ENCODE results near the gene RSRC1. TPM values are rescaled to one million over a fixed set of nuclear protein-coding genes. Genes with fewer than 3 reads are reported as not detected.

The RSRC1 gene
- total and polyA plus RNA-seq, 2 experiments from 2014 or later = 22.6 to 34.1 TPM

DNA sequence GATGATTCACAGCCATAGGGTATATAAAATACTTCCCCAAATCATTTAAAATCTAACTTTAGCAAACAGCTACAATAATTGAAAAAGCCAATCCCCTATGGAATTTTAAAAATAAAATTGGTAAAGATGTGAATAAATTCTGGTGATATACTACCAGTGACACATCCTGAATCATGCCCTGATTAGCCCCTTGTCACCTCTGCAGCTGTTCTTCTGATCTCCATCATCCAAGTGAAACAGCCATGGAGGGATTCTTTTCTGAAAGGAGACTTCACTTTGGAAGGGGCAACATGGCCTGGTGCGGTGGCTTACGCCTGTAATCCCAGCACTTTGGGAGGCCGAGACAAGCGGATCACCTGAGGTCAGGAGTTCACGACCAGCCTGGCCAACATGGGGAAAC is 345.5 kb downstream of the RSRC1 start:
- H3K9me2 ChIP-seq (replicated peaks; ENCODE audit: insufficient read depth) = no peaks in the 10 kb centered on the region
- no peak overlapping the region for H3K4me3 ChIP-seq
- H3K27ac ChIP-seq = no peak overlapping the region
- no peaks in the 10 kb centered on the region for H3K36me3 ChIP-seq (replicated peaks; ENCODE audit: insufficient read depth, low read depth)
- H3K4me1 ChIP-seq (ENCODE audit: insufficient read depth) = no peaks in the 10 kb centered on the region
- TF ChIP-seq EZH2phosphoT487 (IDR thresholded peaks at IDR 0.05; ENCODE audit: low read depth, severe bottlenecking, unreplicated experiment) (no peak), EZH2 (IDR thresholded peaks at IDR 0.05; ENCODE audit: borderline replicate concordance) (no peak)
- TF ChIP-seq, protein P1, sequence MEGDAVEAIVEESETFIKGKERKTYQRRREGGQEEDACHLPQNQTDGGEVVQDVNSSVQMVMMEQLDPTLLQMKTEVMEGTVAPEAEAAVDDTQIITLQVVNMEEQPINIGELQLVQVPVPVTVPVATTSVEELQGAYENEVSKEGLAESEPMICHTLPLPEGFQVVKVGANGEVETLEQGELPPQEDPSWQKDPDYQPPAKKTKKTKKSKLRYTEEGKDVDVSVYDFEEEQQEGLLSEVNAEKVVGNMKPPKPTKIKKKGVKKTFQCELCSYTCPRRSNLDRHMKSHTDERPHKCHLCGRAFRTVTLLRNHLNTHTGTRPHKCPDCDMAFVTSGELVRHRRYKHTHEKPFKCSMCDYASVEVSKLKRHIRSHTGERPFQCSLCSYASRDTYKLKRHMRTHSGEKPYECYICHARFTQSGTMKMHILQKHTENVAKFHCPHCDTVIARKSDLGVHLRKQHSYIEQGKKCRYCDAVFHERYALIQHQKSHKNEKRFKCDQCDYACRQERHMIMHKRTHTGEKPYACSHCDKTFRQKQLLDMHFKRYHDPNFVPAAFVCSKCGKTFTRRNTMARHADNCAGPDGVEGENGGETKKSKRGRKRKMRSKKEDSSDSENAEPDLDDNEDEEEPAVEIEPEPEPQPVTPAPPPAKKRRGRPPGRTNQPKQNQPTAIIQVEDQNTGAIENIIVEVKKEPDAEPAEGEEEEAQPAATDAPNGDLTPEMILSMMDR (IDR thresholded peaks at IDR 0.05; ENCODE audit: poor library complexity) = no peak
- H3K4me2 ChIP-seq = no peak overlapping the region
- no peaks in the 10 kb centered on the region for H3K27me3 ChIP-seq
- 98% methylated on average over 5 of the region's 5 CpGs for WGBS (ENCODE audit: low lambda C conversion rate, missing lambda C conversion rate)
- no peaks in the 10 kb centered on the region for H3K79me2 ChIP-seq
- H2AFZ ChIP-seq = no peak overlapping the region
- H3K9me3 ChIP-seq (ENCODE audit: low read depth) = no peaks in the 10 kb centered on the region
- no peaks in the 10 kb centered on the region for H4K20me1 ChIP-seq (ENCODE audit: insufficient read depth, poor library complexity, severe bottlenecking)
- no peak for DNase-seq (ENCODE audit: low spot score)

- Histone ChIP-seq H2AFZ (no peak overlapping the region), H3K27ac (no peak overlapping the region), H3K4me3 (no peak overlapping the region), H3K79me2 (no peaks in the 10 kb centered on the region), H3K36me3 (replicated peaks; ENCODE audit: insufficient read depth, low read depth) (no peaks in the 10 kb centered on the region), H3K9me2 (replicated peaks; ENCODE audit: insufficient read depth) (no peaks in the 10 kb centered on the region), H3K9me3 (ENCODE audit: low read depth) (no peaks in the 10 kb centered on the region), H4K20me1 (ENCODE audit: insufficient read depth, poor library complexity, severe bottlenecking) (no peaks in the 10 kb centered on the region), H3K4me1 (ENCODE audit: insufficient read depth) (no peaks in the 10 kb centered on the region), H3K4me2 (no peak overlapping the region), H3K27me3 (no peaks in the 10 kb centered on the region)
- WGBS (ENCODE audit: low lambda C conversion rate, missing lambda C conversion rate) = 72% methylated on average over 3 of the region's 3 CpGs
- TF ChIP-seq EZH2phosphoT487 (IDR thresholded peaks at IDR 0.05; ENCODE audit: low read depth, severe bottlenecking, unreplicated experiment) (no peak), EZH2 (IDR thresholded peaks at IDR 0.05; ENCODE audit: borderline replicate concordance) (no peak)
- TF ChIP-seq, protein P1 (IDR thresholded peaks at IDR 0.05; ENCODE audit: poor library complexity) = no peak
- no peak for DNase-seq (ENCODE audit: low spot score)
Observed at GRCh38 chr3:158456114-158456513, 346.2 kb downstream of the RSRC1 start.

DNA sequence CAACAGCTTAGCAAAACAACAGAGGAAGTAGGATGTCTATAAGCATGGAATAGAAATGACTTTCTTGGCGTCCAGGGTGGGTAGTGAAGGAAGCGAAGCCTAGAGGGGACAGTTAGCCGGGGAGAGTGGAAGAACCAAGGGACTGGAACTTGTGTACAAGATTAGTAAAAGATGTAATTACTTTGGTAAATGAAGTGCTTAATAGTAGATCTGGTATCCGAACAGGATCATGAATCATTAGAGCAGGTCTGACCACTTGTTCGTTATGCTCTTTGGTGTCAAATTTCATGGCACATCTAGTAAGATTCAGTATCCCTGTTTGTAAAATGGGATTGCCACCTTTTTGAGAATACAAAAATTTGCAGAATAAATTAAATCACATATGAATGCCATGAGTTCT is 348.6 kb downstream of the RSRC1 start:
- no peak overlapping the region for H3K27ac ChIP-seq
- DNase-seq (ENCODE audit: low spot score) = no peak
- H2AFZ ChIP-seq = no peak overlapping the region
- H3K4me3 ChIP-seq = no peak overlapping the region
- H4K20me1 ChIP-seq (ENCODE audit: insufficient read depth, poor library complexity, severe bottlenecking) = no peaks in the 10 kb centered on the region
- no peaks in the 10 kb centered on the region for H3K36me3 ChIP-seq (replicated peaks; ENCODE audit: insufficient read depth, low read depth)
- TF ChIP-seq, protein P1 (IDR thresholded peaks at IDR 0.05; ENCODE audit: poor library complexity) = no peak
- TF ChIP-seq EZH2 (IDR thresholded peaks at IDR 0.05; ENCODE audit: borderline replicate concordance) (no peak), EZH2phosphoT487 (IDR thresholded peaks at IDR 0.05; ENCODE audit: low read depth, severe bottlenecking, unreplicated experiment) (no peak)
- H3K9me3 ChIP-seq (ENCODE audit: low read depth) = no peaks in the 10 kb centered on the region
- H3K79me2 ChIP-seq = no peaks in the 10 kb centered on the region
- H3K27me3 ChIP-seq = no peaks in the 10 kb centered on the region
- H3K9me2 ChIP-seq (replicated peaks; ENCODE audit: insufficient read depth) = no peaks in the 10 kb centered on the region
- H3K4me1 ChIP-seq (ENCODE audit: insufficient read depth) = no peaks in the 10 kb centered on the region
- H3K4me2 ChIP-seq = no peak overlapping the region
- WGBS (ENCODE audit: low lambda C conversion rate, missing lambda C conversion rate) = 88% methylated on average over 5 of the region's 5 CpGs

GRCh38 chr3:158460926-158461325 is 351.0 kb downstream of the RSRC1 start:
- WGBS (ENCODE audit: low lambda C conversion rate, missing lambda C conversion rate) = 52% methylated on average over 1 of the region's 1 CpG
- H4K20me1 ChIP-seq (ENCODE audit: insufficient read depth, poor library complexity, severe bottlenecking) = no peaks in the 10 kb centered on the region

More at GRCh38 chr3:158460926-158461325, 351.0 kb downstream of the RSRC1 start:
- Histone ChIP-seq H2AFZ (no peak overlapping the region), H3K4me1 (ENCODE audit: insufficient read depth) (no peaks in the 10 kb centered on the region), H3K9me2 (replicated peaks; ENCODE audit: insufficient read depth) (no peaks in the 10 kb centered on the region), H3K4me2 (no peak overlapping the region), H3K4me3 (no peak overlapping the region), H3K27ac (no peak overlapping the region), H3K79me2 (no peaks in the 10 kb centered on the region), H3K27me3 (no peaks in the 10 kb centered on the region), H3K9me3 (ENCODE audit: low read depth) (no peaks in the 10 kb centered on the region), H3K36me3 (replicated peaks; ENCODE audit: insufficient read depth, low read depth) (no peaks in the 10 kb centered on the region)
- no peak for DNase-seq (ENCODE audit: low spot score)
- TF ChIP-seq, protein P1 (IDR thresholded peaks at IDR 0.05; ENCODE audit: poor library complexity) = no peak
- TF ChIP-seq EZH2phosphoT487 (IDR thresholded peaks at IDR 0.05; ENCODE audit: low read depth, severe bottlenecking, unreplicated experiment) (no peak), EZH2 (IDR thresholded peaks at IDR 0.05; ENCODE audit: borderline replicate concordance) (no peak)

Measured in hepatocyte (in vitro differentiated cells).